Ishikawa (cell line): ENCODE measurements around the gene TP73.

ENCODE experiments used
- CEBPB ChIP-seq: IDR thresholded peaks from 2 replicates; pipeline ENCODE4 v1.6.1; 2012
- CREB1 ChIP-seq: IDR thresholded peaks from 2 replicates; pipeline ENCODE4 v1.6.1; 2012; ENCODE audit warnings: low read depth
- EGR1 ChIP-seq: IDR thresholded peaks from 2 replicates; pipeline ENCODE4 v1.6.1; 2012
- EP300 ChIP-seq: IDR thresholded peaks from 2 replicates; pipeline ENCODE4 v1.6.1; 2012; ENCODE audit warnings: borderline replicate concordance
- FOXM1 ChIP-seq: IDR thresholded peaks from 2 replicates; pipeline ENCODE4 v1.6.1; 2012; ENCODE audit warnings: low read depth, borderline replicate concordance
- NFIC ChIP-seq: IDR thresholded peaks from 2 replicates; pipeline ENCODE4 v1.6.1; 2012
- RAD21 ChIP-seq: IDR thresholded peaks from 2 replicates; pipeline ENCODE4 v1.6.1; 2012; ENCODE audit warnings: low read depth
- TAF1 ChIP-seq: IDR thresholded peaks from 2 replicates; pipeline ENCODE4 v1.6.1; 2012; ENCODE audit warnings: low read depth, mild to moderate bottlenecking
- TCF12 ChIP-seq: IDR thresholded peaks from 2 replicates; pipeline ENCODE4 v1.6.1; 2012; ENCODE audit warnings: low read depth
- YY1 ChIP-seq: IDR thresholded peaks from 2 replicates; pipeline ENCODE4 v1.6.1; 2012; ENCODE audit warnings: low read depth
- ZBTB7A ChIP-seq: IDR thresholded peaks from 2 replicates; pipeline ENCODE4 v1.6.1; 2012; ENCODE audit warnings: low read depth
- TF ChIP-seq, protein P1 (sequence below): IDR thresholded peaks from 2 replicates; pipeline ENCODE4 v1.6.1; 2012; ENCODE audit warnings: low read depth, mild to moderate bottlenecking
- TF ChIP-seq, protein P2 (sequence below): IDR thresholded peaks from 2 replicates; pipeline ENCODE4 v1.6.1; 2012
- TF ChIP-seq, protein P3 (sequence below): IDR thresholded peaks from 2 replicates; pipeline ENCODE4 v1.6.1; 2012

Gene TP73

DNA sequence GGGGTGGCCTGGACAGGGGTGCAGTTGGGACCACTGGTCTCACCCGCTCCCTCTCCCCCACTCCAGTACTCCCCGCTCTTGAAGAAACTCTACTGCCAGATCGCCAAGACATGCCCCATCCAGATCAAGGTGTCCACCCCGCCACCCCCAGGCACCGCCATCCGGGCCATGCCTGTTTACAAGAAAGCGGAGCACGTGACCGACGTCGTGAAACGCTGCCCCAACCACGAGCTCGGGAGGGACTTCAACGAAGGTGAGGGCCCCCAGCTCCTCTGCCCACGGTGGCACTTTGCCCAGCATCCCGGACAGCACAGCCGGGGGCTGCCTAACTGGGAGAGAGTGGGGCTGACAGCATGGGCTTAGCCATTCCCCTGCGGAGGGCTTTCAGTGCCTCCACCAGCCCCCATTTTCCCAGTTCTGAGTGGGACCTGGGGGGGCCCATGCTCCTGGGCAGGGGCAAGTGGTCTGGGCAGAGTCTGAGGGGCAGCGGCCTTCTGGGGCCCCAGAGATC lies 69.7 kb downstream of the TP73 start:
- TF ChIP-seq EP300 (no peak), RAD21 (no peak), CEBPB (no peak), ZBTB7A (no peak), YY1 (no peak), NFIC (no peak), TAF1 (no peak), TCF12 (no peak), EGR1 (no peak), CREB1 (no peak)
- TF ChIP-seq, protein P1, sequence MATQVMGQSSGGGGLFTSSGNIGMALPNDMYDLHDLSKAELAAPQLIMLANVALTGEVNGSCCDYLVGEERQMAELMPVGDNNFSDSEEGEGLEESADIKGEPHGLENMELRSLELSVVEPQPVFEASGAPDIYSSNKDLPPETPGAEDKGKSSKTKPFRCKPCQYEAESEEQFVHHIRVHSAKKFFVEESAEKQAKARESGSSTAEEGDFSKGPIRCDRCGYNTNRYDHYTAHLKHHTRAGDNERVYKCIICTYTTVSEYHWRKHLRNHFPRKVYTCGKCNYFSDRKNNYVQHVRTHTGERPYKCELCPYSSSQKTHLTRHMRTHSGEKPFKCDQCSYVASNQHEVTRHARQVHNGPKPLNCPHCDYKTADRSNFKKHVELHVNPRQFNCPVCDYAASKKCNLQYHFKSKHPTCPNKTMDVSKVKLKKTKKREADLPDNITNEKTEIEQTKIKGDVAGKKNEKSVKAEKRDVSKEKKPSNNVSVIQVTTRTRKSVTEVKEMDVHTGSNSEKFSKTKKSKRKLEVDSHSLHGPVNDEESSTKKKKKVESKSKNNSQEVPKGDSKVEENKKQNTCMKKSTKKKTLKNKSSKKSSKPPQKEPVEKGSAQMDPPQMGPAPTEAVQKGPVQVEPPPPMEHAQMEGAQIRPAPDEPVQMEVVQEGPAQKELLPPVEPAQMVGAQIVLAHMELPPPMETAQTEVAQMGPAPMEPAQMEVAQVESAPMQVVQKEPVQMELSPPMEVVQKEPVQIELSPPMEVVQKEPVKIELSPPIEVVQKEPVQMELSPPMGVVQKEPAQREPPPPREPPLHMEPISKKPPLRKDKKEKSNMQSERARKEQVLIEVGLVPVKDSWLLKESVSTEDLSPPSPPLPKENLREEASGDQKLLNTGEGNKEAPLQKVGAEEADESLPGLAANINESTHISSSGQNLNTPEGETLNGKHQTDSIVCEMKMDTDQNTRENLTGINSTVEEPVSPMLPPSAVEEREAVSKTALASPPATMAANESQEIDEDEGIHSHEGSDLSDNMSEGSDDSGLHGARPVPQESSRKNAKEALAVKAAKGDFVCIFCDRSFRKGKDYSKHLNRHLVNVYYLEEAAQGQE: no peak
- TF ChIP-seq, protein P2, sequence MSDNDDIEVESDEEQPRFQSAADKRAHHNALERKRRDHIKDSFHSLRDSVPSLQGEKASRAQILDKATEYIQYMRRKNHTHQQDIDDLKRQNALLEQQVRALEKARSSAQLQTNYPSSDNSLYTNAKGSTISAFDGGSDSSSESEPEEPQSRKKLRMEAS: no peak
- TF ChIP-seq, protein P3, sequence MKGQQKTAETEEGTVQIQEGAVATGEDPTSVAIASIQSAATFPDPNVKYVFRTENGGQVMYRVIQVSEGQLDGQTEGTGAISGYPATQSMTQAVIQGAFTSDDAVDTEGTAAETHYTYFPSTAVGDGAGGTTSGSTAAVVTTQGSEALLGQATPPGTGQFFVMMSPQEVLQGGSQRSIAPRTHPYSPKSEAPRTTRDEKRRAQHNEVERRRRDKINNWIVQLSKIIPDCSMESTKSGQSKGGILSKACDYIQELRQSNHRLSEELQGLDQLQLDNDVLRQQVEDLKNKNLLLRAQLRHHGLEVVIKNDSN: no peak

DNA sequence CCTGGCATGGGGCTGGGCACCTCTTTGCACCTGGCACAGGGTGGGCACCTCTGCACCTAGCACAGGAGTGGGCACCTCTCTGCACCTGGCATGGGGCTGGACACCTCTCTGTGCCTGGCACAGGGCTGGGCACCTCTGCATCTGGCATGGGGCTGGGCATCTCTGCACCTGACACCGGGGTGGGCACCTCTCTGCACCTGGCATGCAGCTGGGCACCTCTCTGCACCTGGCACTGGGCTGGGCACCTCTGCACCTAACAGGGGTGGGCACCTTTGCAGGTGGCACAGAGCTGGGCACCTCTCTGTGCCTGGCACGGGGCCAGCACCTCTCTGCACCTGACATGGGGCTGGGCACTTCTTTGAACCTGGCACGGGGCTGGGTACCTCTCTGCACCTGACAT lies 70.5 kb downstream of the TP73 start:
- TF ChIP-seq ZBTB7A: no peak
- TF ChIP-seq TAF1: no peak
- peak; percentile 39; the same call in 1 of the 2 replicates for TF ChIP-seq NFIC

DNA sequence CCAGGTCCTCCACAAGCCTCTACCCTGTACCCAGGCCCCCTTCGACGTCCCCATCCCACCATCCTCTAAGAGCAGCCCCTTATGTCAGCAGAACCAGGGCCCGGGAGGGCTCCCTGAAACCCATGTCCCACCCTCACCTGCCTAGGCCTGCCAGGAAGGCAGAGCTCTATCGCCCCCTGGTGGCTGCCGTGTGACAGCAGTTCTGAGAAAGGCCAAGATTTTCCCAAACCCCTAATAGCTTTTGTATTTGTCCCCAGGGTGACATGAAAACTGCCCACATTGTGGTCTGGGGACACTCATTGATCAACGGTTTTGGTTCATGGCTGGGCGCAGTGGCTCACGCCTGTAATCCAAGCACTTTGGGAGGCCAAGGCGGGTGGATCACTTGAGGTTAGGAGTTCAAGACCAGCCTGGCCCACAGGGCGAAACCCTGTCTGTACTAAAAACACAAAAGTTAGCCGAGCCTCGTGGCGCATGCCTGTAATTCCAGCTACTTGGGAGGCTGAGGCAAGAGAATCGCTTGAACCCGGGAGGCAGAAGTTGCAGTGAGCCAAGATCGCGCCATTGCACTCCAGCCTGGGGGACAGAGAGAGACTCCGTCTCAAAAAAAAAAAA lies 72.2 kb downstream of the TP73 start:
- TF ChIP-seq RAD21: peak; percentile 88

DNA sequence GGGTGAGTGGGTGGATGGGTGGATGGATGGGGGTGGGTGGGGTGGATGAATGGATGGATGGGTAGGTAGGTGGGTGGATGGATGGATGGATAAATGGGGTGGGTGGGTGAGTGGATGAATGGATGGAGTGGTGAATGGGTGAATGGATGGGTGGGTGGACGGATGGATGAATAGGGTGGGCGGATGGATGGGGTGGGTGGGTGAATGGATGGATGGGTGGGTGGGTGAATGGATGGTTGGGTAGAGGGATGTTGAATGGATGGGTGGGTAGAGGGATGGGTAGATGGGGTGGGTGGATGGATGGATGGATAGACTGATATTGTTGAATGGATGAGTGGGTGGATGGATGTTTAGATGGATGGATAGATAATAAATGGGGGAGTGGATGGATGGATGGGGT lies 73.0 kb downstream of the TP73 start:
- TF ChIP-seq TAF1 (no peak), EGR1 (no peak), FOXM1 (no peak), CREB1 (no peak), YY1 (no peak), NFIC (no peak), EP300 (no peak), TCF12 (no peak), RAD21 (no peak), ZBTB7A (no peak)
- TF ChIP-seq, protein P2: no peak
- TF ChIP-seq, protein P1: no peak
- TF ChIP-seq, protein P3: no peak

DNA sequence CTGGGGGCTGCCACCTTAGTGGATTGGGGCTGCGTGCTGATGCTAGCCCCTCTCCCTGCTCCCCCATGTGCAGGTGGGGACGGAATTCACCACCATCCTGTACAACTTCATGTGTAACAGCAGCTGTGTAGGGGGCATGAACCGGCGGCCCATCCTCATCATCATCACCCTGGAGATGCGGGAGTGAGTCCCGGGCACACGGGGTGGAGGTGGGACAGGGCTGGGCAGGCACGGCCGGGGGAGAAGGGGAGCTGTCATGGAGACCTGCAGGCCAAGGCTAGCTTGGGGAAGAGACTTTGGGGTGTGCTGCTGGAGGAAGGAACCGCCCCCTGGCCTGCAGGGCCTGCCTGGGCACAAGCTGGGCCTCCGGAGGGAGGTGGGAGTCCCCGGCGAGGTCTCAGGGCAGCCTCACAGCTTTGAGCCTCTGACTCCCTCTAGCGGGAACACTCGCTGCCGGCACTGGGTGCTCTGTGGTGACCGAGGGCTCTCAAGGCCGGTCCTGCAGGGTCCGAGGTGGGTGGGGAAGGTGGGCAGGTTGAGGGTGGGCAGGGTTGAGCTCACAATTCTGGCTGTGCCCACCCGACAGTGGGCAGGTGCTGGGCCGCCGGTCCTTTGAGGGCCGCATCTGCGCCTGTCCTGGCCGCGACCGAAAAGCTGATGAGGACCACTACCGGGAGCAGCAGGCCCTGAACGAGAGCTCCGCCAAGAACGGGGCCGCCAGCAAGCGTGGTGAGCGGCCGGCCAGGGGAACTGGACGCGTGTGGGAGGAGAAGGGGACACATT lies 74.9 kb downstream of the TP73 start:
- TF ChIP-seq RAD21: peak; percentile 38; the same call in 1 of the 2 replicates
- TF ChIP-seq TAF1: no peak
- no peak for TF ChIP-seq ZBTB7A
